Liver (tissue), 9 donors: ENCODE results near the gene ANAPC13. TPM values are rescaled to one million over a fixed set of nuclear protein-coding genes. Genes with fewer than 3 reads are reported as not detected.

Experiments used
- DNase-seq: peaks from one replicate; pipeline ENCODE4 v3.0.0-alpha.2; 2017; ENCODE audit warnings: low spot score
- H3K27ac ChIP-seq, 2 donors: one replicate each; pipeline ENCODE4 v1.7.0; 2013; ENCODE audit warnings: inconsistent platforms in 2 of 2, low read length in 2 of 2, control low read depth in 1 of 2, low read depth in 1 of 2, mild to moderate bottlenecking in 1 of 2
- H3K27me3 ChIP-seq, 4 donors: one replicate each; pipeline versions ENCODE4 v1.6.1 to v1.7.0; 2013; ENCODE audit warnings: low read length in 3 of 4, inconsistent platforms in 1 of 4, mild to moderate bottlenecking in 1 of 4, moderate library complexity in 1 of 4; ENCODE audit not compliant: control insufficient read depth in 4 of 4, insufficient read depth in 4 of 4
- H3K36me3 ChIP-seq, 4 donors: one replicate each; pipeline versions ENCODE4 v1.6.1 to v1.7.0; 2013; ENCODE audit warnings: low read length in 3 of 4, mild to moderate bottlenecking in 3 of 4, low read depth in 1 of 4, moderate library complexity in 1 of 4; ENCODE audit not compliant: control insufficient read depth in 4 of 4, insufficient read depth in 3 of 4
- H3K4me1 ChIP-seq, 4 donors: one replicate each; pipeline versions ENCODE4 v1.6.1 to v1.7.0; 2013; ENCODE audit warnings: low read length in 3 of 4, mild to moderate bottlenecking in 3 of 4, moderate library complexity in 1 of 4; ENCODE audit not compliant: control insufficient read depth in 4 of 4, insufficient read depth in 4 of 4
- H3K4me3 ChIP-seq, 3 donors: one replicate each; pipeline versions ENCODE4 v1.6.1 to v1.7.0; 2013; ENCODE audit warnings: low read length in 3 of 3, control low read depth in 1 of 3, low read depth in 1 of 3, mild to moderate bottlenecking in 1 of 3
- H3K9ac ChIP-seq, 2 donors: one replicate each; pipeline ENCODE4 v1.7.0; 2013; ENCODE audit warnings: low read length in 2 of 2, mild to moderate bottlenecking in 2 of 2, moderate library complexity in 2 of 2, control low read depth in 1 of 2, low read depth in 1 of 2
- H3K9me3 ChIP-seq, 4 donors: one replicate each; pipeline versions ENCODE4 v1.6.1 to v1.7.0; 2013; ENCODE audit warnings: low read length in 3 of 4; ENCODE audit not compliant: control insufficient read depth in 4 of 4
- ATF3 ChIP-seq: IDR thresholded peaks from 2 replicates; pipeline ENCODE4 v1.6.1; 2016; ENCODE audit warnings: antibody characterized with exemption
- CTCF ChIP-seq: fragments of 150-350 bp; IDR thresholded peaks from 2 replicates; pipeline ENCODE4 v1.5.1; 2017; ENCODE audit warnings: improper control_type of control experiment, low read depth, low read length; ENCODE audit not compliant: missing input control
- FOXA2 ChIP-seq: IDR thresholded peaks from 2 replicates; pipeline ENCODE4 v1.6.1; 2016; ENCODE audit warnings: antibody characterized with exemption
- GABPA ChIP-seq, 2 donors: IDR thresholded peaks in 1 of 2; conservative IDR thresholded peaks in 1 of 2; 2 replicates each; pipeline ENCODE4 v1.6.1; 2016; ENCODE audit warnings: antibody characterized with exemption in 2 of 2, mild to moderate bottlenecking in 1 of 2, moderate library complexity in 1 of 2
- HNF4A ChIP-seq, 2 donors: conservative IDR thresholded peaks; 2 replicates each; pipeline ENCODE4 v1.6.1; 2016; ENCODE audit warnings: antibody characterized with exemption in 2 of 2, mild to moderate bottlenecking in 2 of 2
- HNF4G ChIP-seq: IDR thresholded peaks from 2 replicates; pipeline ENCODE4 v1.6.1; 2016; ENCODE audit warnings: antibody characterized with exemption
- JUND ChIP-seq, 2 donors: IDR thresholded peaks; 2 replicates each; pipeline ENCODE4 v1.6.1; 2016; ENCODE audit warnings: antibody characterized with exemption in 2 of 2
- MAX ChIP-seq: IDR thresholded peaks from 2 replicates; pipeline ENCODE4 v1.6.1; 2016; ENCODE audit warnings: antibody characterized with exemption
- RAD21 ChIP-seq, 2 donors: IDR thresholded peaks; 2 replicates each; pipeline ENCODE4 v1.6.1; 2016; ENCODE audit warnings: antibody characterized with exemption in 2 of 2, mild to moderate bottlenecking in 2 of 2
- RXRA ChIP-seq, 2 donors: IDR thresholded peaks; 2 replicates each; pipeline ENCODE4 v1.6.1; 2017 to 2018; ENCODE audit warnings: antibody characterized with exemption in 2 of 2, mild to moderate bottlenecking in 1 of 2
- SP1 ChIP-seq: IDR thresholded peaks from 2 replicates; pipeline ENCODE4 v1.6.1; 2018; ENCODE audit warnings: antibody characterized with exemption, mild to moderate bottlenecking
- TAF1 ChIP-seq: conservative IDR thresholded peaks from 2 replicates; pipeline ENCODE4 v1.6.1; 2016; ENCODE audit warnings: antibody characterized with exemption, mild to moderate bottlenecking
- YY1 ChIP-seq: IDR thresholded peaks from 2 replicates; pipeline ENCODE4 v1.6.1; 2016; ENCODE audit warnings: antibody characterized with exemption, mild to moderate bottlenecking
- ZBTB33 ChIP-seq: IDR thresholded peaks from 2 replicates; pipeline ENCODE4 v1.6.1; 2016; ENCODE audit warnings: antibody characterized with exemption
- WGBS: extraction: QIAGEN DNeasy Blood & Tissue Kit; methylation state at CpG from one replicate; pipeline ENCODE4 v1.1.7; 2013; 5-methylcytosine and 5-hydroxymethylcytosine counted together
- polyA plus RNA-seq, 2 donors: library from polyadenylated mRNA; stranded (reverse) in 1 of 2; unstranded in 1 of 2; fragments of 200-250 nt in 1 of 2; fragments of >200 nt in 1 of 2; fragmentation: Nextera tagmentation in 1 of 2; extraction: Ambion mirVana in 1 of 2; gene quantifications; one replicate each; pipeline versions ENCODE4 v1.2.1 to v1.2.3, GENCODE V29; 2013 to 2015
- total RNA-seq, 2 donors: library from RNA; depleted of rRNA; stranded (reverse); fragments of >200 nt; gene quantifications; one replicate each; pipeline ENCODE4 v1.2.3, GENCODE V29; 2014
- TF ChIP-seq, protein P1 (sequence below): IDR thresholded peaks from 2 replicates; pipeline ENCODE4 v1.6.1; 2016; ENCODE audit warnings: antibody characterized with exemption, mild to moderate bottlenecking
- donor health status: healthy.
- donor health status: healthy.
- donor health status: healthy.
- donor health status: healthy.
- donor health status: healthy.

ANAPC13 gene
- total and polyA plus RNA-seq, 4 donors: 20.9 to 80.9 (median 38.2) TPM

- Histone ChIP-seq H3K36me3 (no peaks in the 10 kb centered on the region), H3K9me3 (no peaks in the 10 kb centered on the region), H3K4me3 (no peak overlapping the region), H3K9ac (no peak overlapping the region), H3K4me1 (peaks cover 1 to 9% (median 6%) of the 10 kb centered on the region in 4 donors), H3K27ac (no peak overlapping the region), H3K27me3 (no peaks in the 10 kb centered on the region)
- DNase-seq: no peak
- no peak for TF ChIP-seq MAX
- TF ChIP-seq JUND (IDR thresholded peaks at IDR 0.05): no peak
- no peak for TF ChIP-seq HNF4A (conservative IDR thresholded peaks at IDR 0.05)
- TF ChIP-seq ATF3: no peak
- WGBS: 88% methylated on average over 1 of the region's 1 CpG
Observed at GRCh38 chr3:134441321-134441720, 44.5 kb downstream of the ANAPC13 start.

GRCh38 chr3:134437211-134437752 is 48.5 kb downstream of the ANAPC13 start:
- H3K36me3 ChIP-seq: no peaks in the 10 kb centered on the region
- no peak for TF ChIP-seq YY1
- no peak for TF ChIP-seq RXRA (IDR thresholded peaks at IDR 0.05)
- no peak for TF ChIP-seq TAF1
- TF ChIP-seq GABPA (IDR thresholded peaks at IDR 0.05 in 1 of 2, conservative IDR thresholded peaks at IDR 0.05 in 1 of 2): no peak
- TF ChIP-seq FOXA2: no peak
- H3K27ac ChIP-seq: no peak overlapping the region
- DNase-seq: no peak
- H3K9ac ChIP-seq: no peak overlapping the region
- no peaks in the 10 kb centered on the region for H3K9me3 ChIP-seq
- H3K27me3 ChIP-seq: no peaks in the 10 kb centered on the region
- no peak overlapping the region for H3K4me3 ChIP-seq
- H3K4me1 ChIP-seq: no peaks in the 10 kb centered on the region
- 82% methylated on average over 3 of the region's 3 CpGs for WGBS

DNA sequence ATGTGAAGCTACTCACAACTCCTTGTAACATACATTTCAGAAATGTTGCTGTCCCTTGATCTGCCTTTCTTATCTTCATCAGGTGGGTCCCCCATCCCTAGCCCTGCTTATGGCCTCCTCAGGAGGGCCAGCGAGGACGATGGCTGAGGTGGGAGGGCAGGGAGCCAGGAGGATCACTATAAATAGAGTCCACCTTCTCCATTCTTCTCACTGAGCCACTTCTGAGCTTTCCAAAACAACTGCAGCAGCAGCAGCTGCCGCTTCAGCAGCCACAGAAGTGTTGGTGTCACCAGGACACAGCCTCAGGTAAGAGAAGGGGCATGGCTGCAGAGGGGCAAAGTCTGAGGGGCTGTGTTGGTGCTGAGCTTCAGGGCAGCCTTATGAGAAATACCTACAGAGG is 53.5 kb downstream of the ANAPC13 start:
- Histone ChIP-seq H3K4me3 (no peak overlapping the region), H3K27ac (no peak overlapping the region), H3K27me3 (no peaks in the 10 kb centered on the region), H3K36me3 (no peaks in the 10 kb centered on the region), H3K4me1 (no peaks in the 10 kb centered on the region), H3K9me3 (no peaks in the 10 kb centered on the region), H3K9ac (no peak overlapping the region)
- DNase-seq: no peak
- TF ChIP-seq MAX: no peak
- 89% methylated on average over 3 of the region's 3 CpGs for WGBS

DNA sequence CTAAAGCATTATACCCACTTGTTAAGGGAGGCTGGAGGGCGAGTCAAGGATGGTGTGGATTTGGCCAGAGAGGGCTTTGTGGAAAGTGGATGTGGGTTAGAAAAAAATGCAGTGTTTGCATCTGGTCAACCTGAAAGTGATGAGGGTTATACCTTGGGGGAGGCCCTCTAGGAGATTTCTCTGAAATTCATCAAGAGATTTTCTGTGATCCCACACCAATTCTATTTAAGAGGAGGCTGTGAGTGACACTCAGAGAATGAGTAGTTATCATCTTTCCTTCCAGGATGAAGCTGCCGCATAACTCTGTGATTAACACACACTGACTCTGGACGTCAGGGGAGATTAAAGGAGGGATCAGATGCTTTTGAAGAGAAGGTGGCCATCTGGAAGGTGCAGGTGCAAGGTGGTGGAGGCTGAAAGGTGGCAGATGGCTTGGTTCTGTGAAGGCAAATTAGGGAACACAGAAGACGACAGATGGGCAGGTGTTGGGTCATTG is 54.8 kb downstream of the ANAPC13 start:
- no peak overlapping the region for H3K27ac ChIP-seq
- H3K4me1 ChIP-seq: no peaks in the 10 kb centered on the region
- DNase-seq: no peak
- H3K4me3 ChIP-seq: no peak overlapping the region
- 75% methylated on average over 4 of the region's 4 CpGs for WGBS
- H3K9me3 ChIP-seq: no peaks in the 10 kb centered on the region
- no peak overlapping the region for H3K9ac ChIP-seq
- no peaks in the 10 kb centered on the region for H3K36me3 ChIP-seq
- no peaks in the 10 kb centered on the region for H3K27me3 ChIP-seq
- TF ChIP-seq ZBTB33: no peak
- TF ChIP-seq RXRA (IDR thresholded peaks at IDR 0.05): no peak
- no peak for TF ChIP-seq GABPA (IDR thresholded peaks at IDR 0.05 in 1 of 2, conservative IDR thresholded peaks at IDR 0.05 in 1 of 2)
- no peak for TF ChIP-seq HNF4G
- TF ChIP-seq, protein P1, sequence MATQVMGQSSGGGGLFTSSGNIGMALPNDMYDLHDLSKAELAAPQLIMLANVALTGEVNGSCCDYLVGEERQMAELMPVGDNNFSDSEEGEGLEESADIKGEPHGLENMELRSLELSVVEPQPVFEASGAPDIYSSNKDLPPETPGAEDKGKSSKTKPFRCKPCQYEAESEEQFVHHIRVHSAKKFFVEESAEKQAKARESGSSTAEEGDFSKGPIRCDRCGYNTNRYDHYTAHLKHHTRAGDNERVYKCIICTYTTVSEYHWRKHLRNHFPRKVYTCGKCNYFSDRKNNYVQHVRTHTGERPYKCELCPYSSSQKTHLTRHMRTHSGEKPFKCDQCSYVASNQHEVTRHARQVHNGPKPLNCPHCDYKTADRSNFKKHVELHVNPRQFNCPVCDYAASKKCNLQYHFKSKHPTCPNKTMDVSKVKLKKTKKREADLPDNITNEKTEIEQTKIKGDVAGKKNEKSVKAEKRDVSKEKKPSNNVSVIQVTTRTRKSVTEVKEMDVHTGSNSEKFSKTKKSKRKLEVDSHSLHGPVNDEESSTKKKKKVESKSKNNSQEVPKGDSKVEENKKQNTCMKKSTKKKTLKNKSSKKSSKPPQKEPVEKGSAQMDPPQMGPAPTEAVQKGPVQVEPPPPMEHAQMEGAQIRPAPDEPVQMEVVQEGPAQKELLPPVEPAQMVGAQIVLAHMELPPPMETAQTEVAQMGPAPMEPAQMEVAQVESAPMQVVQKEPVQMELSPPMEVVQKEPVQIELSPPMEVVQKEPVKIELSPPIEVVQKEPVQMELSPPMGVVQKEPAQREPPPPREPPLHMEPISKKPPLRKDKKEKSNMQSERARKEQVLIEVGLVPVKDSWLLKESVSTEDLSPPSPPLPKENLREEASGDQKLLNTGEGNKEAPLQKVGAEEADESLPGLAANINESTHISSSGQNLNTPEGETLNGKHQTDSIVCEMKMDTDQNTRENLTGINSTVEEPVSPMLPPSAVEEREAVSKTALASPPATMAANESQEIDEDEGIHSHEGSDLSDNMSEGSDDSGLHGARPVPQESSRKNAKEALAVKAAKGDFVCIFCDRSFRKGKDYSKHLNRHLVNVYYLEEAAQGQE: no peak
- TF ChIP-seq YY1: no peak
- TF ChIP-seq RAD21 (IDR thresholded peaks at IDR 0.05): no peak
- TF ChIP-seq CTCF: no peak
- no peak for TF ChIP-seq SP1
